Left ventricle myocardium superior (tissue), 1 donor: Measurements from ENCODE around the gene GNAQ. TPM values are rescaled to one million over a fixed set of nuclear protein-coding genes. Genes with fewer than 3 reads are reported as not detected.

ENCODE experiments used
- ATAC-seq: fragments of 200-7000 bp; cut with Tn5 transposase; one replicate; pipeline ENCODE4 v1.9.1; 2020; ENCODE audit warnings: mild to moderate bottlenecking, moderate library complexity
- DNase-seq: peaks from one replicate; pipeline ENCODE4 v3.0.0-alpha.2; 2020
- intact Hi-C: fragments of 100-400 bp; cut with micrococcal nuclease; formaldehyde crosslinking; loops from one replicate; pipeline ENCODE4 v1.11.0; 2022
- total RNA-seq: library from RNA; stranded (reverse); fragmentation: NEBNext Ultra II Directional; extraction: Animal tissue kit (Norgen Biotek cat#: 25700); gene quantifications from one replicate; pipeline ENCODE4 v1.2.1, GENCODE V29; 2021
- donor health status: DM: no; HTN: yes; CAD: no; lungs with severe emphysema.

The GNAQ gene
- total RNA-seq, 1 donor from 2014 or later: 13.7 TPM

GRCh38 chr9:77673941-77674791 lies 357.4 kb downstream of the GNAQ start:
- intact Hi-C loops: no loop called here
- DNase-seq (no peak), ATAC-seq (peak; percentile 77)

GRCh38 chr9:77672183-77672582 lies 359.4 kb downstream of the GNAQ start:
- ATAC-seq (no peak), DNase-seq (no peak)
- intact Hi-C loops: no loop called here

- ATAC-seq (no peak), DNase-seq (no peak)
- intact Hi-C loops: no loop called here
These were observed 364.5 kb downstream of the GNAQ start for GRCh38 chr9:77667151-77667550.

Other genes starting within 250 kb of the GNAQ start
- gene CEP78, start 204.3 kb upstream of the GNAQ start, total RNA-seq: 3.6 TPM